DMS79 (cell line): ENCODE results near the gene GGA2.
"Not testable (repeated sequence)": the region's sequence is repeated elsewhere in the genome, so short reads cannot be mapped to it uniquely, and the experiment has no call there.

Experiments
- DNase-seq: peaks from one replicate; lab custom pipeline; 2025; lab: John Stamatoyannopoulos, UW

The GGA2 gene

DNA sequence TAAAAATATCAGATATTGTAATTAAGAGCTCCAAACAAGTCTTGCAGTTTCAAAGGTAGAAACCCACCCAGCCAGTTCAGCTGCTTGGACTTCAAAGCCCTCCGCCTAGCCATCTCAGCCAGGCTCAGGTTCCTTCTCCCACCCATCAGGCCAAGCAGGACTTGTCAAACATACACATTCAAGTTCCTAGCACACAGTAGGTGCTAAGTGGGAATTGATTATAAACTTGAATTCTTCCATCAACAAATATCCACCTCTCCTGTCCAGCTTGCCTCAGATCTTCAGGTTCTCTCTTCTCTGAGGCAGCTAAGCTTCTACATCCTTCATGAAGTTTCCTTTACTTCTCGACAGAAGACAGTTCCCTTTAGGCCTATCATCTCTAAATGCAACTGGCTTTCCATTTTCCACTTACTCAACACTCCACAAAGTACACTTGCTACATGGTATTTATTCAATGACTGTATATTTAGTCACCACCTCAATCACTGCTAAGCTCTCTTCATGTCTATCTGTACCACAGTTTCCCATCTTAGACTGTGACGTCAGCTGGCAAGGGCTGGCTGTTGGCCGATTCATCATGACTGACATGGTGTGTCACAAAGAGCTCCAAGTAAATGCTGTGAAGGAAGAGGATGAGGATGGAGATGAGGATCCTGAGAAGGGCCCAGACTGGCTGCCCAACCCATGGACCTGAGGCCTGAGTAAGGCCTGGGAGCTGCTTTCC is 44.0 kb downstream of the GGA2 start:
- no peak for DNase-seq

DNA sequence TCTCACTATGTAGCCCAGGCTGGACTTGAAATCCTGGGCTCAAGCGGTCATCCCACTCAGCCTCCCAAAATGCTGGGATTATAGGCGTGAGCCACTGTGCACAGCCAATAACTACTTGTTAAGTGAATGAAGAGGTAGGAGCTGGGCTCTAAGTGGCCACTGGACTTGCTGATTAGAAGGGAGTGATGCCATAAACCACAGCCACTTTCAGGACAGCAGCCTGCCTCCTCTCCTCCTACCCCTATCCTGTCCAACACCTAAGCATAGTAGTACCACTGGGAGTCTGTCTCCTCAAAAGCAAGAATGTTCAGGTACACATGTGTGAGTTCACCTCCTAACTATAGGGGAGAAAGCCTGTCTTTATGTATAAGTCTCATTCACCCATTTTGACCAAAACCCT is 45.1 kb downstream of the GGA2 start:
- DNase-seq: no peak

DNA sequence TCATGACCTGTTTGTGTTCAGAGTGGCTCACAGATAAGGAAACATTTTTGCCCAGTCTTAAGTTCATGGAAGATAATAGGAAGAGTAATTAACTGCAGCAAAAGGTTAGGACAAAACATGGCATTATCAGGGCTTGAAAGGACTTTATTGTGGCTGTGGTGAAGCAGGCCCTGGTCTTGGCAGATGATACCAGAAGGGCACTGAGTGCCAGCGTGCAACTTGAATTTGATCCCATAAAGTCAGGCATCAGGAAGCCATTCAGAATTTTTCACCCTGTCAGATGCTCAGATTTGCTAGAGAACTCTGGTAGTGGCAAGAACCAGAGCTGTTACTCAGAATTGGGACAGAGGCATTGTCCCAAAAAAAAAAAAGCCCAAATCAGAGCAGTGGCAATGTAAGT is 46.1 kb downstream of the GGA2 start:
- DNase-seq: no peak

DNA sequence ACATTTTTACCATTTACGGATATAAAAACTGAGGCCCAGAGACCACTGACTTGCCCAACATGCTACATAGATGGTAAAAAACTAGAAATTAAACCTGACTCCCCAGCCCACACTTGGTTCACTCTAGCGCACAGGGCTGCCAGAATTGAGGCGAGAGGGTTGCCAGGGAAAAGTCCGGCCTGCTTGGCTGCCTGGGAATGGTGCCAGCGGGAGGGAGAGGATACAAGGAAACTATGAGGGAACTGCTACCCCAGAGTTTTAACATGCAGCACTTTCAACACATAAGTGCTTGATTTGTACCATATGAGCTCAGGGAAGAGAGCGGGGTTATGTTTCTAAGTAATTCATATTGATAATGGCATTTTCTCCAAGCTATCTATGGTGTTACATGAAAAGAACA is 47.3 kb downstream of the GGA2 start:
- DNase-seq: not testable (repeated sequence)

DNA sequence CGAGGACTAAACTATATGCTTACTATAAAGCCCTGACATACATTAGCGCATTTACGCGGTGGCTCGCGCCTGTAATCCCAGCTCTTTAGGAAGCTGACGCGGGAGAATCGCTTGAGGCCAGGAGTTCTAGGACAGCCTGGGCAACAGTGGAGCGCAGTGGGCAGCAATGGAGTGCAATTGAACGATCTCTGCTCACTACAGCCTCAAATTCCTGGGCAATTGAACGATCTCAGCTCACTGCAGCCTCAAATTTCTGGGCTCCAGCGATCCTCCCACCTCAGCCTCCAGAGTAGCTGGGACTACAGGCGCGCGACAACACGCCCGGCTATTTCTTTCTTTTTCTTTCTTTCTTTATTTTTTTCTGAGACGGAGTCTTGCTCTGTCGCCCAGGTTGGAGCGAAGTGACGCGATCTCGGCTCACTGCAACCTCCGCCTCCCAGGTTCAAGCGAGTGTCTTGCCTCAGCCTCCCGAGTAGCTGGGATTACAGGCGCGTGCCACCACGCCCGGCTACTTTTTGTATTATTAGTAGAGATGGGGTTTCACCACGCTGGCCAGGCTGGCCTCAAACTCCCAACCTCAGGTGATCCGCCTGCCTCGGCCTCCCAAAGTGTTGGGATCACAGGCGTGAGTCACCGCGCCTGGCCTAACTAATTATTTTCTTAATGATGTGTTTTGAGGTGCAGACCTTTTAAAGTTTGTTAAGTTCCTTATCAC is 56.8 kb downstream of the GGA2 start:
- no peak for DNase-seq

DNA sequence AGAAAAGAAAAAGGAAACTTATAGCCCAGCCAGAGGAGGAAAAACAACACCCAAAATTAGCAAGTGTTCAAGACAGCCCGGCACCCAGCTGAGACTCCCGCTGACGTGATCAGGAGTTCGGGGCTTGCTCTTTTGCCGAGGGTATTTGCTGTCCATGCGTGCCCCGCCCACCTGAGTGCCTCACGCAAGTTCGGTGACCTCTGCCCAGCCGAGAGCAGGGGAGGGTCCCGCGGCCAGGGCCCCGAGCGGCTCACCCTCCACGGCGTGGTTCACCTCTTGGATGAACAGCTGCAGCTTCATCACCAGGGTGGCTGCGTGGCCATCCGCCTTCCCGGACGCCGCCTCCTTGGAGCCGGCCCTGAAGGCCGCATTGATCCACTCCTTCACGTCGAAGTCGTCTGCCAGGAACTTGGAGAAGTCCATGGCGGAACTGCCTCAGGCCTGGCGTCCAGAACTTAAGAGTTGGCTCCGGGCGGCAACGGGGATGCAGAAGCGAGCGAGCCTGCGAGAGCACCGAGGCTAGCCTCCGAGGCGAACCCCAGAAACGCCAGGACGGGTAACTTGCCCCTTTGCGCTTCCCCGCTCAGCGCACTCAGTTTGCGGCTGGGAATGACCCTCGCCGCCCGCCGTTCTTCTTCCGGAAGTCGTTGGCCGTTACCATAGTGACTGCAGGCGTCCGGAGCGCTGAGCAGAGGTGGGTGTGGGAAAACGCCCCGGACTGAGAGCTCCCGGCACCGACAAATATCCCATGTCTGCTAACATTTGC is 57.5 kb downstream of the GGA2 start, which contains the start of gene COG7:
TSS of gene COG7 (minus strand) at position 618 of the 766 bp plus-strand sequence. CDS start at position 423, 195 bp downstream.
- DNase-seq: peak; percentile 58

DNA sequence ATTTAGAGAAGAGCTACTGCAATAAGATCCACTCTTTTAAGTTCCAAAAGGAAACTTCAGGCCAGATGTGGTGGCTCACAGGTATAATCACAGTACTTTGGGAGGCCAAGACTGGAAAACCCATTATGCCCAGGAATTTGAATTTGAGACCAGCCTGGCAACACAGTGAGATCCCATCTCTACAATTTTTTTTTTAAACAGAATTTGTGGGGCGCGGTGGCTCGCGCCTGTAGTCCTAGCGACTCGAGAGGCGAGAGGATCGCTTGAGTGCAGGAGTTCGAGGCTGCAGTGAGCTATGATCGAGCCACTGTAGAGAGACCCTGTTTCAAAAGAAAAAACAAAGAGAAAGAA is 58.1 kb downstream of the GGA2 start:
- no peak for DNase-seq

DNA sequence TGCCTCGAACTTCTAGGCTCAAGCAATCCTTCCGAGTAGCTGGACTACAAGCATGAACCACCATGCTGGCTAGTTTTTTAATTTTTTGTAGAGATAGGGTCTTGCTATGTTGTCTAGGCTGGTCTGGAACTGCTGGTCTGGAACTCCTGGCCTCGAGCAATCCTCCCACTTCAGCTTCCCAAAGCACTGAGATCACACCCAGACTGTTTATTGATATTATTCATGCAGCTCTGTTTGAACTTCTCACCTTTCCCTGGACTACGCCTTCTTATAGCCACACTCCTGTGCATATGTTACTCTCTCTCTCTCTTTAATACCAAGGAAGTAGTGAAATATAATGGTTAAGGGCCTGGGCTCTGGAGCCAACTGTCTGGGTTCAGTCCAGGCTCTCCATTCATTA is 61.9 kb downstream of the GGA2 start:
- no peak for DNase-seq

DNA sequence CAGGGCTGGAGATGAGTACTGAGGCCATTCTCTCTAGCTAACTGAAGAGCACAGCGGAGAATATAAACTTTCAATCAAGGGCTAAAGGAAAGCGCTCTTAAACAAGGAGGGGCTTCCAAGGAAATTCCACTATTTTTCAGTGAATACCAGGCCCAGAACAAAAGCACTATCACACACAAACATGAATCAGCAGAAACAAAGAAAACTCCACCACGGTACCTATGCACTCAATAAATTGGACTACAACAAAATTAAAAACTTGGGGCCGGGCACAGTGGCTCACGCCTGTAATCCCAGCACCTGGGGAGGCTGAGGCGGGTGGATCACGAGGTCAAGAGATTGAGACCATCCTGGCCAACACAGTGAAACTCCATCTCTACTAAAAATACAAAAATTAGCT is 72.8 kb downstream of the GGA2 start:
- DNase-seq: not testable (repeated sequence)

DNA sequence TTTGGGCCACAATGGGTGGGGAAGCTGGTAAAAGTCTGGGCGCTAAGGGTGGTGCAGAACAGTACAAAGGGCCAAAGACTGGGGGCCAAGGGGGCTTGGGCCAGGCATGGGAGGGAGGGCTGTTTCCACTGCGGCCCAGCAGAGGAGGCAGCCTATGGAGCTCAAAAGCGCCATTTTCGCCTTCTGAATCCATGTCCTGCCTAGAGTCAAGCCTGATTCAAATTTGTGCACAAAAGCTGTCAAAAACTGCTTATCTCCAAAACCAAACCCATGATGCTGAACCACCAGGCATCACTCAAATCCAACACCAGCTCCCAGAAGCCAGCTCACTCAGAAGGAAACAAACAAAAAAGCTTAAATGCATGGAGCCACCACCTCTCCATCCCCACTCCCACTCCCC is 73.3 kb downstream of the GGA2 start:
- DNase-seq: no peak

DNA sequence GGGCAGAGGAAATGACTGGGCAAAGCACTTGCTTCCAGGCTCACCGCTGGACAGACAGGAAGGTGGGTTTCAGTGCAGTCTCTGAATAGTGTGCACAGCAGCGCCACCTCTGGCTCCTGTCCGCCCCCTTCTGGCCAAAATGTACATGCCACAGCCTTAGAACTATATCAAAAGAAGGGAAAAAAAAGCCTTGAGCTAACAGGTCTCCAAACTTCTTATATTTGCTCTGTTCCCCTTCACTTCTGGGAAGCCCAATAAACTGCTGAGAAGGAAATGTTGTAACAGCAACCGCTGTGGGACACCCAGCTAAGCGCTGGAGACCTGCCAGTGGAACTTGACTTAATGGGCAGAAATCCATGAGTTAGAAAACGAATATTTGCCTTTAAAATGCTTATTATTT is 74.8 kb downstream of the GGA2 start:
- no peak for DNase-seq

DNA sequence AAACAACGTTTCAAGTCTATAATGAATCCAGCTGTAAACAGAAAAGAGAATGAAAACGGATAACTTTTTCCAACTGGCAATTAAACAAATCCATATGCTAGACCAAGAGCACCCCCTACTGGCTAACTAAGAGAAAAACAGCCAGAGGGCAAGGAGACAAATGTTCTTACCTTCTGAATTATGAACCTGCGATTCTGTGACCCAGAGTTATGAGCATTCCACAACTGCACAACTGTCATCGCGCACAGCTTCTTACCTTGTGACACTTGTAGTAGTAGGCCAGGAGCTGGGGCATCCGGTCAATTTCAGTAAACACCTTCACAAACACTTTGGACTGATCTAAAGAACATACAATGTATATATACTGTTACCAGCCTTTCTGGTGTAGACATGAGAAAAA is 75.9 kb downstream of the GGA2 start:
- DNase-seq: peak; percentile 39

DNA sequence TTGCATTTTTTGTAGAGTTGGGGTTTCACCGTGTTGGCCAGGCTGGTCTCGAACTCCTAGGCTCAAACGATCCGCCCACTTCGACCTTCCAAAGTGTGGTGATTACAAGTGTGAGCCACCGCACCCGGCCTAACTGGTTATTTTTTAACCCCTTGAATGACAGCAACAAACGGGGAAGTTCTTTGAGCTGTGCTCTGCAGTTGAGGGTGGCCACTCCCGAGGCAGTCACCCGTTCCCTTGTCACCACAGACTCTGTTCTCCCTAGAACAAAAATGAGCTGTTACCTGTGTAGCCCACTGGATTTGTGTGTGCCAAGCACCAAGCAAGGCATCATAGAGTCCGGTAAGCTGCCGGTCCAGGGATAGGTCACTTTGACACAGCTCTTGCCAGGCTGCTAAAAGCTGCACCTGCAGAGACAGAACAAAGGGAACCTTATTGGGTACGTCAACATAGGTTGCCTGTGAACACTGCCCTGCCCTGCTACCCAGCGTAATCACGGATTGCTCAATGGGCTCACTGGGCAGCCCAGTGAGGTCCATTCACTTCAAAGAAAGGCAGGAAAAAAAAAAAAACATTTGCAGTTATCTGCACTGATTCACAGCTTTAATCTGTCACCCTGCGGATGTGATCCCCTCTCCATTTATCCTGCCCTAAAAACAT is 76.9 kb downstream of the GGA2 start:
- DNase-seq: no peak

DNA sequence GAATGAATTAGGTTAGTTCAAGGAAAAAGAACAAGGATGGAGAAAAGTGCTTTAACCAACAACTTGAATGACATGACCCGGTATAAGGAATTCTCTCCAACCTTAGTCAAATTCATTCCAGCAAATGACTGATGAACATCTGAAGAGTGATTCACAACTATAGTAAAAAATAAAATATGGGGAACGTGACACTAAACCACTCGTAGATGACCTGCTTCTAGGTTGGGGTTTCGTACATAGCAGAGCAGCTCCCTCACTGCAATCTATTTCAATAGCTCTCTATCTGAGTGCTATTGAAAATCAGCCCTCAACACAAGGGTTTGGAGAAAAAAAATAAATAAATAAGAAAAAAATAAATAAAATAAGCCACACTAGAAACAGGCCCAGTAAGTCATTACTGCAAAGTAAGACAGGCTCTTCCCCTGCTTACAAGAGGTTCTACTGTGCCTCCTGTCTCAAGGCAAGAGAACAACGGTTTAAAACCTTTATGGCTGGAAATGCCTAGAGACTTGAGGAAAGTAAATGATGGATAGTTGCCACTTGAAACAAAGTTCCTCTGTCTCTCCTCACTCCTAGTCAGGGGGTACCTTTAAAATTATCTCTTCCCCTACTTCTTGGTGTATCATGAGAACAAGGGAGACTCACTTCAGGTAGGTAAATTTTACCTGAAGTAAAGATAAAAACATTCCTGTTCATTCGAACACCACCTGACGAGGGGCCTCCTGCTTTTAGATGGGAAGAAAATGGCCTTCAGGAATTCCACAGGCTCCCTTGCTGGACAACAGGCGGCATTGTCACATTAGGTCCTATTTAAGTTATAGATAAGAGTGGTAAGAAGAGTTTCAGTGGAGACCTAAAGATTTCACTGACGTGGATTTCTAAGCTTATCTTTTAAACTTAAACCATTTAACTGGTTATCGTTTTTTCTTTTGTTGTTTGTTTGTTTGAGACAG is 77.8 kb downstream of the GGA2 start:
- peak; percentile 34 for DNase-seq

DNA sequence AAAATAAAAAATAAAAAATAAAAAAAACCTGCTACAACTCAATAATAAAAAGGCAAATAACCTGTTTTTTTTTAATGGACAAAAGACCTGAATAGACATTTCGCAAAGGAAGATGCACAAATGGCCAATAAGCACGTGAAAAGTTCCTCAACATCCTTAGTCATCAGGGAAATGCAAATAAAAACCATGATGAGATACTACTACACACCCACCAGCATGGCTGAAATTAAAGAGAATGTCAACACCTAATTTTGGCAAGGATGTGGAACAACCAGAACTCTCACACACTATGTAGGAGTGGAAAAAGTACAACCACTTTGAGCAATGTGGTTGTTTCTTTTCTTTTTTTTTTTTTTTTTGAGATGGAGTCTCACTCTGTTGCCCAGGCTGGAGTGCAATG is 81.9 kb downstream of the GGA2 start:
- DNase-seq: no peak

DNA sequence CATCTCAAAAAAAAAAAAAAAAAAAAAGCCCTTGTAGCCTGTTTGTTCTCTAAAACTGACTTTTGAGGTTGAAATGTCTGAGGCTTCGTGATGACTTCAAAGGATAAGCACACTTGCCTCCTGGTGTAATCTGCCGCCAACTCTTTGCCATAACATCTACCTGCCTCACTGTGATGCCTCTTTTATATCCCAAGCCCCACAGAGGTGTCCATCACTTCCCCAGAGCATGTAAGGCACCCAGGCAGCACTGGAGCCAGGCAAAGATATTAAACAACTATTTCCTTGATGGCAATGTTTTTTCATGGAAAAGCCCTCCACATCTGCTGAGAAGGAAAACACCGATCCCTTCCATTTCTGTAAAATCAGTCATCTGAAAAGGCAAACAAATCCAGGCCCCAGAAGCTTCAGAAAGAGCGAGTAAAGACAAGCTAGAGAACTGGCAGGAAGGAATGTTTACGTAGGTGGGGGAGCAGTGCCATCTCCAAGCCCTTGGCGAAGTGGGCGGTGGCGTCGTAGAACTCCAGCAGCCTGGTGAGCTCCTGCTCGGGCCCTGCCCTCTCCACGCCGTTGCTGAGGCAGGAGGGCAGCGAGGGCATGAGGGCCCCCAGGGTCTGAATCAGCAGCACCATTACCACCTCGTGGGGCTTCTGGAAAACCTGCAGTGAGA is 85.9 kb downstream of the GGA2 start:
- DNase-seq: peak; percentile 64

DNA sequence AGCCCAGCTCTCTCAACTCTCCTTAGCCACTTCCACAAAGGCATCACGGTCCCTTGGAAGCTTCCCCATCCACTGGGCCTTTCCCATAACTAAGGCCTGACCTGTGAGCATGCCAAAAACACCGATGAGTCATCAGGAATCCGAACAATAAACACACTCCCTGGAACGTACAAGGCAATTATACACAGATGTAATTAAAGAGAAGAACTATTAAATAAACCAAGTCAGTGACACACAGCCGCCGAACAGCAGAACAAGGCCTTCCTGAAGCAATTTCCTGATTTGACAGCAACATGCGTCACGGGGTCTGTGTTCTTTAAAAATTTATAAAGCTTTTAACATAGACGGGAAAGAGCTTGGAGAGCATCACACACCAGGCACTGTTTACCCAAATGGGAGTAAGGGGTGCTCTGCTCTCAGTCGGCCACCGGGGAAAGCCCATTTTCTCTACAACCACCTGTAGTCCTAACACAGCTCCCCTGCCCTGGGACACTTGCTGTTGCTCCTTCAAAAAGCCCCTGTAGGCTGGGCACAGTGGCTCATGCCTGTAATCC is 86.7 kb downstream of the GGA2 start:
- peak; percentile 14 for DNase-seq

DNA sequence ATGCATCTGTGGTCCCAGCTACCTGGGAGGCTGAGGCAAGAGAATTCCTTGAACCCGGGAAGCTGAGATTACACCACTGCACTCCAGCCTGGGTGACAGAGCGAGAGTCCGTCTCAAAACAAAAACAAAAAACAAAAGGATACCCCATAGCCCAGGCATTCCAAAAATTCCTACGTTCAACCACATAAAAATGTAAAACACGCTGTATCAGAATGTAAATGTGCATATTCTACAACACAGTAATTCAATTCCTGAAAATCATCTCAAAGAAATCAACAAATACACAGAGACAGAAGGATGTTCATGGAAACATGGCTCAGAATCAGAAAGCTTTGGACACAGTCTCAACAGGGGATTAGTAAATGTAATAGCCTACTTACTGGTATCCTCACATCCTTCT is 90.3 kb downstream of the GGA2 start:
- no peak for DNase-seq

DNA sequence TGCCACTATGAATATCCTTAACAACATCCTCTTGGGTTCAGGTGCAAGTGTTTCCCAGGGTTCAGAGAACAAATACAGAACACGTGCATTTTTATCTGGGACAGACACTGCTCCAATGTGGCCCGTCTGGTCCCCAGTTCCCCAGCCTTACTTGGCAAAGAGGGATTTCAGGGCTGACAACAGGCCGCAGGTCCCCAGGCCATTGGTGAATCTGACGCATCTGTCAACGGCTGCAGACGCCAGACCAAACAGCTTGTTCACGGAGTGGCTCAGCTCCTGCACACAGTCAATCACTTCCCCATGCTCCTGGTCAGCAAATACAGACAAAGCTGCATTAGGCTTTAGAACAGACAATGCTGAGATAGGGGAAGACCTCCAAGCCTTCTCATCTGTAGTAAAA is 93.5 kb downstream of the GGA2 start:
- no peak for DNase-seq

DNA sequence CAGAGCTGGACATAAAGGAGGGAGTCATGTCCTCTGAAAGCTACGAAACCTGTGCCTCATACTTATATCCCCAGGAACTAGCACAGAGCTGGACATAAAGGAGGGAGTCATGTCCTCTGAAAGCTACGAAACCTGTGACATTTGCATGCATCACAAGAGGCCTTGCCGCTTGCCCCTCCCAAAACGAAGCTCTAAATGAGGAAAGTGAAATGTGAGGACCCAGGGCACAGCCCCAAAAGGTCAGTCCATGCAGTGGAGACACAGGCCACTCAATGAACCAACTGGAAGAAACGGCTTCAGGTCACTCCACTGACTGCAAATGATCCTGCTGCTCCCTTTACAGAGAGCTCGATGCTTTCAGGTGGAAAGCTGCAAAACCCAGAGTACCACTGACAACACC is 95.6 kb downstream of the GGA2 start:
- DNase-seq: no peak
